OCI-LY7 (cell line): ENCODE results near the gene AGBL1. TPM values are rescaled to one million over a fixed set of nuclear protein-coding genes. Genes with fewer than 3 reads are reported as not detected.

Source experiments
- BruUV-seq: library from RNA; stranded (reverse); fragments of 400-500 nt; replicated peaks from 2 replicates; lab custom pipeline; 2021; lab: Mats Ljungman, UMichigan
- CTCF ChIA-PET: fragments of 300-600 bp; sonication (Branson Sonifier 250); formaldehyde crosslinking; loops from one replicate; lab custom pipeline; 2022; ENCODE audit warnings: antibody characterized with exemption; ENCODE audit not compliant: unreplicated experiment; lab: Charles Lee
- POLR2A ChIA-PET: fragments of 300-600 bp; sonication (Branson Sonifier 250); formaldehyde crosslinking; loops from one replicate; lab custom pipeline; 2022; ENCODE audit warnings: antibody characterized with exemption; lab: Charles Lee
- DNase-seq: peaks from one replicate; pipeline ENCODE4 v3.0.0-alpha.2; 2015; ENCODE audit warnings: low spot score
- H2AFZ ChIP-seq: fragments of 200-600 bp; sonication (generic), shearing (Covaris generic); 2 replicates; pipeline ENCODE4 v1.6.1; 2014; ENCODE audit warnings: mild to moderate bottlenecking, antibody characterized with exemption, low read length, moderate library complexity
- H3K27ac ChIP-seq: fragments of 200-600 bp; sonication (generic); 2 replicates; pipeline ENCODE4 v1.5.1; 2014; ENCODE audit warnings: mixed run types, low read depth, mild to moderate bottlenecking, moderate library complexity, low read length, inconsistent platforms; ENCODE audit not compliant: poor library complexity, severe bottlenecking
- H3K36me3 ChIP-seq: fragments of 200-600 bp; sonication (generic); 2 replicates; pipeline ENCODE4 v1.6.1; 2014; ENCODE audit warnings: mild to moderate bottlenecking, antibody characterized with exemption, low read length, moderate library complexity, mixed read lengths; ENCODE audit not compliant: insufficient read depth
- H3K4me1 ChIP-seq: fragments of 200-600 bp; sonication (generic); 2 replicates; pipeline ENCODE4 v1.5.1; 2014; ENCODE audit warnings: mild to moderate bottlenecking, low read length; ENCODE audit not compliant: insufficient read depth, poor library complexity, severe bottlenecking
- H3K4me2 ChIP-seq: fragments of 200-600 bp; sonication (generic); 2 replicates; pipeline ENCODE4 v1.6.1; 2014; ENCODE audit warnings: mild to moderate bottlenecking, low read length
- H3K4me3 ChIP-seq: fragments of 200-600 bp; sonication (generic); 2 replicates; pipeline ENCODE4 v1.5.1; 2014; ENCODE audit warnings: mild to moderate bottlenecking, low read depth, low read length; ENCODE audit not compliant: poor library complexity, severe bottlenecking
- H3K79me2 ChIP-seq: fragments of 200-600 bp; sonication (generic); 2 replicates; pipeline ENCODE4 v1.6.1; 2016; ENCODE audit warnings: low read depth, mild to moderate bottlenecking, low read length, moderate library complexity, mixed read lengths; ENCODE audit not compliant: insufficient read depth
- H3K9me2 ChIP-seq: fragments of 200-600 bp; sonication (generic); 2 replicates; pipeline ENCODE4 v1.6.1; 2016; ENCODE audit warnings: mild to moderate bottlenecking, low read length, mixed read lengths; ENCODE audit not compliant: insufficient read depth
- H3K9me3 ChIP-seq: fragments of 200-600 bp; sonication (generic); 2 replicates; pipeline ENCODE4 v1.6.1; 2014; ENCODE audit warnings: mild to moderate bottlenecking, mixed run types, low read length, mixed read lengths
- H4K20me1 ChIP-seq: fragments of 200-600 bp; sonication (generic); 2 replicates; pipeline ENCODE4 v1.6.1; 2014; ENCODE audit warnings: mild to moderate bottlenecking, antibody characterized with exemption, low read length, moderate library complexity, mixed read lengths; ENCODE audit not compliant: insufficient read depth
- EZH2phosphoT487 ChIP-seq: fragments of 200-600 bp; sonication (generic); IDR thresholded peaks from 2 replicates; pipeline ENCODE4 v1.6.1; 2018; ENCODE audit warnings: low read depth, borderline replicate concordance, mild to moderate bottlenecking, mixed run types, antibody characterized with exemption, low read length, moderate library complexity, mixed read lengths
- intact Hi-C: fragments of 100-400 bp; cut with micrococcal nuclease; formaldehyde crosslinking; loops from one replicate; pipeline ENCODE4 v1.10.0; 2022; ENCODE audit not compliant: unreplicated experiment
- total RNA-seq, 2 experiments: library from RNA; depleted of rRNA in 1 of 2; stranded (reverse); fragments of >200 nt in 1 of 2; shearing (Covaris generic) in 1 of 2; gene quantifications; 2 replicates each; pipeline ENCODE4 v1.2.3, GENCODE V29; 2014 to 2022
- TF ChIP-seq, protein P1 (sequence below): fragments of 200-600 bp; sonication (generic); conservative IDR thresholded peaks from 2 replicates; pipeline ENCODE4 v1.5.1; 2014; ENCODE audit warnings: mild to moderate bottlenecking, antibody characterized with exemption, low read length, moderate library complexity, mixed read lengths

The AGBL1 gene
- total RNA-seq, 2 experiments from 2014 or later: not detected

DNA sequence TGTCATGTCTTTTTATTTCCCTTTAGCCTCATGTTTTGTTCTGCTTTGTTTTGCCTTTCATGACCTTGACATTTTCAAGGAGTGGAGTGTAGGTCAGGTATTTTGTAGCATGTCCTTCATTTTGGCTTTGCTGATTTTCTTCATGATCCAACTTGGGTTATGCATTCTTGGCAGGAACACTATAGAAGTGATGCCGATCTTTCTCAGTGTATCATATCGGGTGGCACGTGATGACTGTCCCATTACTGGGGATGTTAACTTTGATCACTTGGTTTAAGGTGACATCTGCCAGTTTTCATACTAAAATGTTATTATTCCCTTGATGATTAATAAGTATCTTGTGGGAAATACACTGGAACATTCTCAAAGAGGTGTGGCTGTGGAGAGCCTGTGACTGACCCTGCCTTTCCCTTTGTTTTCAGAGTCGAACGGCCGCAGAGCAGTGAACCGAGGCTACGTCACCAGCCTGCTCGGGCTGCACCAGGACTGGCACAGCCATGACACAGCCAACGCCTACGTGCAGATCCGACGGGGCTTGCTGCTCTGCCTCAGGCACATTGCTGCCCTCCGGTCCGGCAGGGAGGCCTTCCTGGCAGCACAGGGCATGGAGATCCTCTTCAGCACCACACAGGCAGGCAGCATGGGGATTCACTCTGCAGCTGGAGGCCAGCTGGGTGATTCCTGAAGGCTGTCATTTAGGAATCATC is 167.7 kb downstream of the AGBL1 start:
- BruUV-seq: no TSS peak
- no peak overlapping the region for H2AFZ ChIP-seq
- H3K79me2 ChIP-seq: no peaks in the 10 kb centered on the region
- no peaks in the 10 kb centered on the region for H4K20me1 ChIP-seq
- POLR2A ChIA-PET: no interaction called here
- H3K9me2 ChIP-seq: no peaks in the 10 kb centered on the region
- no peak for TF ChIP-seq EZH2phosphoT487
- no peak overlapping the region for H3K4me2 ChIP-seq
- no peak for DNase-seq
- intact Hi-C loops: no loop called here
- CTCF ChIA-PET: no interaction called here
- H3K36me3 ChIP-seq: no peaks in the 10 kb centered on the region
- H3K4me1 ChIP-seq: no peaks in the 10 kb centered on the region
- no peaks in the 10 kb centered on the region for H3K9me3 ChIP-seq
- no peak overlapping the region for H3K4me3 ChIP-seq
- H3K27ac ChIP-seq: no peak overlapping the region

DNA sequence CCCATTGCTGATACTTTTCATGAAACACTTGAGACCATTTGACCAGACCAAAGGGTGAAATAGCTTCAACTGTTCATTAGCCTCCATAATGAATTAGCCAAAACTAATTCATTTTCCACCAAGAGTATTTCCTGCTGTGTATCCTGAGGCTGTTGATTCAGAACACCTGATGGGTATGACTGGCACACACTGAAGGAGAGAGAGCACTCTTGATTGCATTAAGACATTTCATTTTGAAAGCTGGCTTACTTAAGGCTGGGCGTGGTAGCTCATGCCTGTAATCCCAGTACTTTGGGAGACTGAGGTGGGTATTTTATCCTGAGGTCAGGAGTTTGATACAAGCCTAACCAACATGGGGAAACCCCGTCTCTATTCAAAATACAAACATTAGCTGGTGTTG is 175.6 kb downstream of the AGBL1 start:
- intact Hi-C loops: no loop called here

DNA sequence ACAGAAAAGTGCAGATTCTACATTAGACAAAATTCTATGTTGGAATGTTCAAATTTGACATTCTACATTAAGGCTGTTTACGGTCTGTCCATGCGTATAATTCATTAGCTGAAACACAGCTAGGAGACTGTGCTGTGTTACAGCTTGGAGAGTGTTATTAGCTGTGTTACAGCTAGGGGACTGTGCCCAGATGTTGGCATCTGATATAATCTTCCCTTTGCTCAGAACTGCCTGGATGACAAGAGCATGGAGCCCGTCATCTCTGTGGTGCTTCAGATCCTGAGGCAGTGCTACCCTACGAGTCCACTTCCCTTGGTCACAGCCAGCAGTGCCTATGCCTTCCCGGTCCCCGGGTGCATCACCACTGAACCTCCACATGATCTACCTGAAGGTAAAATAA is 177.0 kb downstream of the AGBL1 start:
- CTCF ChIA-PET: no interaction called here
- H4K20me1 ChIP-seq: no peaks in the 10 kb centered on the region
- H3K9me2 ChIP-seq: no peaks in the 10 kb centered on the region
- no peaks in the 10 kb centered on the region for H3K79me2 ChIP-seq
- no peak for DNase-seq
- TF ChIP-seq EZH2phosphoT487: no peak
- TF ChIP-seq, protein P1, sequence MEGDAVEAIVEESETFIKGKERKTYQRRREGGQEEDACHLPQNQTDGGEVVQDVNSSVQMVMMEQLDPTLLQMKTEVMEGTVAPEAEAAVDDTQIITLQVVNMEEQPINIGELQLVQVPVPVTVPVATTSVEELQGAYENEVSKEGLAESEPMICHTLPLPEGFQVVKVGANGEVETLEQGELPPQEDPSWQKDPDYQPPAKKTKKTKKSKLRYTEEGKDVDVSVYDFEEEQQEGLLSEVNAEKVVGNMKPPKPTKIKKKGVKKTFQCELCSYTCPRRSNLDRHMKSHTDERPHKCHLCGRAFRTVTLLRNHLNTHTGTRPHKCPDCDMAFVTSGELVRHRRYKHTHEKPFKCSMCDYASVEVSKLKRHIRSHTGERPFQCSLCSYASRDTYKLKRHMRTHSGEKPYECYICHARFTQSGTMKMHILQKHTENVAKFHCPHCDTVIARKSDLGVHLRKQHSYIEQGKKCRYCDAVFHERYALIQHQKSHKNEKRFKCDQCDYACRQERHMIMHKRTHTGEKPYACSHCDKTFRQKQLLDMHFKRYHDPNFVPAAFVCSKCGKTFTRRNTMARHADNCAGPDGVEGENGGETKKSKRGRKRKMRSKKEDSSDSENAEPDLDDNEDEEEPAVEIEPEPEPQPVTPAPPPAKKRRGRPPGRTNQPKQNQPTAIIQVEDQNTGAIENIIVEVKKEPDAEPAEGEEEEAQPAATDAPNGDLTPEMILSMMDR: no peak
- intact Hi-C loops: no loop called here
- H3K9me3 ChIP-seq: no peaks in the 10 kb centered on the region
- H3K36me3 ChIP-seq: no peaks in the 10 kb centered on the region
- no peak overlapping the region for H3K27ac ChIP-seq
- H3K4me3 ChIP-seq: no peak overlapping the region
- H3K4me1 ChIP-seq: no peaks in the 10 kb centered on the region
- H2AFZ ChIP-seq: no peak overlapping the region
- no peak overlapping the region for H3K4me2 ChIP-seq
- POLR2A ChIA-PET: no interaction called here
- no TSS peak for BruUV-seq

More for the DNA sequence above, 175.6 kb downstream of the AGBL1 start:
- no peaks in the 10 kb centered on the region for H3K79me2 ChIP-seq
- H3K4me3 ChIP-seq: no peak overlapping the region
- no peaks in the 10 kb centered on the region for H3K4me1 ChIP-seq
- no peak overlapping the region for H3K4me2 ChIP-seq
- H3K27ac ChIP-seq: no peak overlapping the region
- no peaks in the 10 kb centered on the region for H3K9me3 ChIP-seq
- DNase-seq: no peak
- POLR2A ChIA-PET: interaction anchor here (0.6 kb wide), 1 partner anchor 458 kb away, joined by 3 read pairs; no protein-coding TSS in a partner anchor
- no peaks in the 10 kb centered on the region for H4K20me1 ChIP-seq
- CTCF ChIA-PET: no interaction called here
- no peaks in the 10 kb centered on the region for H3K36me3 ChIP-seq
- BruUV-seq: no TSS peak
- no peaks in the 10 kb centered on the region for H3K9me2 ChIP-seq
- TF ChIP-seq EZH2phosphoT487: no peak
- TF ChIP-seq, protein P1: no peak
- no peak overlapping the region for H2AFZ ChIP-seq
